Mononuclear cell (primary cell): Measurements from ENCODE around the gene DLX1. TPM values are rescaled to one million over a fixed set of nuclear protein-coding genes. Genes with fewer than 3 reads are reported as not detected.

Experiments used
- H3K27me3 ChIP-seq: 2 replicates; pipeline ENCODE4 v1.6.0; 2011; ENCODE audit warnings: low read length, control low read depth; ENCODE audit not compliant: insufficient read depth
- H3K4me1 ChIP-seq: 2 replicates; pipeline ENCODE4 v1.5.1; 2011; ENCODE audit warnings: mild to moderate bottlenecking, low read length, control low read depth; ENCODE audit not compliant: insufficient read depth
- H3K4me3 ChIP-seq: 2 replicates; pipeline ENCODE4 v1.5.1; 2011; ENCODE audit warnings: mild to moderate bottlenecking, low read length, moderate library complexity
- H3K9me3 ChIP-seq: 2 replicates; pipeline ENCODE4 v1.5.1; 2011; ENCODE audit warnings: low read depth, mild to moderate bottlenecking, control low read depth, low read length
- total RNA-seq: library from RNA; depleted of rRNA; stranded (reverse); fragments of >200 nt; gene quantifications from one replicate; pipeline ENCODE4 v1.2.3, GENCODE V29; 2012

DLX1 gene
- not detected for total RNA-seq

GRCh38 chr2:172085460-172086159 lies at the start of gene DLX1:
Gene DLX1 (plus strand): TSS chr2:172085507. CDS start chr2:172085678, 171 bp downstream.
- Histone ChIP-seq H3K9me3 (no peaks in the 10 kb centered on the region), H3K27me3 (peaks cover 100% of the 10 kb centered on the region), H3K4me1 (peaks cover 62% of the 10 kb centered on the region), H3K4me3 (peak within 1 kb of the TSS; percentile 17)

DNA sequence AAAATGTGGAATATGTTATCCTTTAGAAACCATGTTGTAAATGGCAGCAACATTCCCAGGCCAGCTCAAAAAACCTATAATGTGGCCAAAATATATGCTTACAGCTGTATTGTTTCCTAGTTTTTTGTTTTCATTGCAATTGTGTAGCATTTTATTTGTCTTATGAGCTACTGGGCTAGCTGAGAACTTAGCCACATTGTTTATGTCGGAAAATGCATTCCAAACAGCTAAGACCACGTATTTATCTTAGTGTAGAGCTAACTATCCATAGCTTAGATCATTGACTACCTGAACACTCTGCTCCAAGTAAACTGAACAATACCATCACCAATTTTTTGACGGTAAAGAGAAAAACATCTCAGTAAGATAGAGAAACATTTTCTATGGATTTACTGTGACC lies 47.2 kb upstream of the DLX1 start:
- H3K27me3 ChIP-seq, result no peaks in the 10 kb centered on the region
- no peaks in the 10 kb centered on the region for H3K4me1 ChIP-seq
- no peaks in the 10 kb centered on the region for H3K9me3 ChIP-seq
- no peak overlapping the region for H3K4me3 ChIP-seq

DNA sequence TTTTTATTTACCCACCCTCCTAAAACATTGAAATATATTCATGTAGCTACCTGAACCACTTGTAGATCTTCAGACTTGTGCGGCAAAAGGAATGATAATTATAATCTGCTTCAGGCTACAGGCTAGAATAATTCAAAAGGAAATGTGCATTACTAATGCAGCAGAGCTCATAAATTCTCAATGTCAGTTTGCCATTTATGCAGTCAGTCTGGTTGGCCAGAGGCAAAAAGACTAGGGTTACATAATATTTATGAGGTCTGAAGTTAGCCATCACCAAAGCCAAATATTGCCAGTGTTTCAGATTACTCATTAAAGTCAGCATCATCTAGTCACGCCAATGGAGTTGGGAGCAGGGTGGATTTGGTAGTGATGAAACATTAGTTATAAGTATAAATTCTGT lies 46.7 kb upstream of the DLX1 start:
- no peak overlapping the region for H3K4me3 ChIP-seq
- no peaks in the 10 kb centered on the region for H3K4me1 ChIP-seq
- H3K9me3 ChIP-seq, result no peaks in the 10 kb centered on the region
- H3K27me3 ChIP-seq, result no peaks in the 10 kb centered on the region

DNA sequence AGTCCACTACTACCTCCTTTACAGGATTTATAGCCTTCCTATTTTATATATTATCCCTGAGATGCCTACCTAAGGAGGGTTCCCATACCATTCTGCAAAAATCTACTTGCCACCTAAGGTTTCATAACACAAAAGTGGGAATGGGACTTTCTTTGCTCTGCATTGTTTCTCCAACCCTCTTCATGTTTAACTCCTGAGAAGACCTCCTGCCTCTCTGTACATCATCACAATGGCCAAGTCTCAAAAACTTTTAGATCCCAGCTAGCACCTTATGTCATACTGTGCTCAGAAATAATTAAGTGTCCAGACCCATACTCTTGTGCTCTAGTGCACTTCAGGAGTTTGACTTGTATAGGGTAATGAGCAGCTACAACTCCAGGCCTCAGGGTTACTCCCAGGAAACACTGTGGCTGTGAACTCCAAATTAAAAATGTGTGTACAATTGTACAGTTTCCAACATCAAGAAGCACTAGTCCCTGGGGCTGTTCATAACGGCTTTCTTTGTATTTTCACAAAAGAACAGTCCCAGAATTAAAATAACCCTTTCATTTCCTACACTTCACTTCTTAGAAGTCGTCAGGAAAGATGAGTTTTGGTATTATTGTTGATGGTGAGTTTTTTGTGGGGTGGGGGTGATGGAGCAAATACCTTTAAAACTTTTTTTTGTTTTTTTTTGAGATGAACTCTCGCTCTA lies 46.1 kb upstream of the DLX1 start:
- no peak overlapping the region for H3K4me3 ChIP-seq
- H3K9me3 ChIP-seq, result no peaks in the 10 kb centered on the region
- no peaks in the 10 kb centered on the region for H3K27me3 ChIP-seq
- H3K4me1 ChIP-seq, result no peaks in the 10 kb centered on the region

DNA sequence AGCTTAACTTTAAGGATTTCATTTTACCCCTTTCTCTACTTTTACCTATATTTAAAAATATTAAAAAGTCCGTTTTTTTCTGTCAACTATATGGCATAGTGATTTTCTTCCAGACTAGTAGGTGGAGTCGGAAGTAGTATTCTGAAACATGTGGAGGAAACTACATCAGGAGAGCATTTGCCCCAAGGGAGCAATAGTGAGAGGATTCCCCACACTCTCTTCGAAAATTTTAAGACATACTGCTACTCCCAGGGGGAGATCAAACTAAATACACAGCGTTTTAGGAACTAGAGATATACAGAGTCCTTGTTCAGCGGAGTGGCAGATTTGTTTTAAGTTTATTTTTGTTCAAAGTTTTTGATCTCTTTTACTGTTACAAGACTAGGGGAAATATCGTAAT lies 45.0 kb upstream of the DLX1 start:
- Histone ChIP-seq H3K9me3 (no peaks in the 10 kb centered on the region), H3K27me3 (no peaks in the 10 kb centered on the region), H3K4me3 (no peak overlapping the region), H3K4me1 (no peaks in the 10 kb centered on the region)

GRCh38 chr2:172046080-172046678 lies 39.1 kb upstream of the DLX1 start:
- H3K27me3 ChIP-seq, result no peaks in the 10 kb centered on the region
- H3K4me3 ChIP-seq, result no peak overlapping the region
- H3K4me1 ChIP-seq, result no peaks in the 10 kb centered on the region
- H3K9me3 ChIP-seq, result no peaks in the 10 kb centered on the region

- Histone ChIP-seq H3K27me3 (no peaks in the 10 kb centered on the region), H3K9me3 (no peaks in the 10 kb centered on the region), H3K4me3 (no peak overlapping the region), H3K4me1 (no peaks in the 10 kb centered on the region)
Observed at GRCh38 chr2:172046866-172047565, 38.3 kb upstream of the DLX1 start.

GRCh38 chr2:172047566-172048507 lies 37.5 kb upstream of the DLX1 start:
- H3K27me3 ChIP-seq, result no peaks in the 10 kb centered on the region
- no peaks in the 10 kb centered on the region for H3K4me1 ChIP-seq
- no peaks in the 10 kb centered on the region for H3K9me3 ChIP-seq
- no peak overlapping the region for H3K4me3 ChIP-seq

DNA sequence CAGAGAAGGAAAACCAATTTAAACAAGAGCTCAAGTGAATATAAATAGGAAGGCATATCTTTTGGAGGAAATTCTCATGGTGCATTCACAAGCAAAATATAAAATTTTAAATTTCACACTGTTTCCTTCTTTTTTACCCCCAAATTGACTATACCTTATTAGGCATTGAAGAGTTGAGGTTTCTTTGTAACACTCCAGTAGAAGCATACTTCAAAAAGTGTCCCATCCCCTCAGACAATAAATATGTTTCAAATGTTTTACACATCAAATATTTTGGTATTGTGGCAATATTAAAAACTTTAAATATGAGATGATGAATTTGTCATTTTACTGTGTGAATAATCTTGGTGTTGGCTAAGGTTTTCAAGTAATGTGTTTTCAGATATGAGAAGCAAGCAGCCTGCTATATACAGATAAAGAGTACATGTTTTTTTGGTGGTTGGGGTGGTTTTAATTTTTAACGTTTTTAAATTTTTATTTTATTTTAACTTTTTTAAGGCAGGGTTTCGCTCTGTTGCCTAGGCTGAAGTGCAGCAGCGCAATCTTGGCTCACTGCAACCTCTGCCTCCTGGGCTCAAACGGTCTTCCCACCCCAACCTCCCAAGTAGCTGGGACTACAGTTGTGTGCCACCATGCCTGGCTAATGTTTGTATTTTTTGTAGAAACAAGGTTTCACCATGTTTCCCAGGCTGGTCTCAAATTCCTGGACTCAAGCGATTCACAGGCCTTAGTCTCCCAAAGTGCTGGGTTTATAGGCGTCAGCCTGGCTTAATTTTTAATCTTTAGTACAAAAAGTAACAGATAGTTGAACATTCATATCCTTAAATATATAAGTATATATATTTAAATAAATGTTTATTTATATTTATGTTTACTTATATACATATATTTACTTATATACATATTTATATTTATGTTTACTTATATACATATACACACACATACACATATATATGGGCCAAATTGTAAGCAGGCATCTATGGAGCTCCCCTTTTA lies 36.5 kb upstream of the DLX1 start:
- H3K9me3 ChIP-seq, result no peaks in the 10 kb centered on the region
- H3K4me3 ChIP-seq, result no peak overlapping the region
- H3K4me1 ChIP-seq, result no peaks in the 10 kb centered on the region
- no peaks in the 10 kb centered on the region for H3K27me3 ChIP-seq

DNA sequence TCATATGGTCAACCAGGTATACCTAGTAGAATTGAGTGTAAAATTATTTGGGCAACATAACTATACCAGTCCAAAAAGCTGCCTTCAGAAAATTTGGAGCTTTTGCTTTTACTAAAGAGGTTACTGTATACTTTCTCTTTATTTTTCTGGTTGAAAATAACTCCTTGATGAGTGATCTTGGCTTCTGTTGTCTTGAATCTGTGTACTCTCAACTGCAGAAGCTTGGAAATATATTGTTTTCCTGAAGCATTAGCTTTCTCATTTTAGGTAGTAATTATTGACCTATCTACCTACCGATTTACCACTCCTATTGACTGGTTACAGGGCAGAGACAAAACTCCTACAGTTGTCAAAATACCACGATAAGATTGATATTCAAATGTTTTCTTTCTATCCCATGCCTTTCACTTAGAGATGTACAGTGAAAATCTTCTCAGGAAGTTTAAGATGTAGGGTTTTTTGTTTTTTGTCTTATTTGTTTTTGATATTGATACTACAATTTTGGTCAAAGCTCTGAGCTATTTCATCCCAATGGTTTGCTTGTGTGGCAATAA lies 35.7 kb upstream of the DLX1 start:
- H3K27me3 ChIP-seq, result no peaks in the 10 kb centered on the region
- H3K4me3 ChIP-seq, result no peak overlapping the region
- no peaks in the 10 kb centered on the region for H3K9me3 ChIP-seq
- no peaks in the 10 kb centered on the region for H3K4me1 ChIP-seq

GRCh38 chr2:172050479-172051125 lies 34.7 kb upstream of the DLX1 start:
- H3K9me3 ChIP-seq, result no peaks in the 10 kb centered on the region
- no peak overlapping the region for H3K4me3 ChIP-seq
- no peaks in the 10 kb centered on the region for H3K27me3 ChIP-seq
- no peaks in the 10 kb centered on the region for H3K4me1 ChIP-seq

DNA sequence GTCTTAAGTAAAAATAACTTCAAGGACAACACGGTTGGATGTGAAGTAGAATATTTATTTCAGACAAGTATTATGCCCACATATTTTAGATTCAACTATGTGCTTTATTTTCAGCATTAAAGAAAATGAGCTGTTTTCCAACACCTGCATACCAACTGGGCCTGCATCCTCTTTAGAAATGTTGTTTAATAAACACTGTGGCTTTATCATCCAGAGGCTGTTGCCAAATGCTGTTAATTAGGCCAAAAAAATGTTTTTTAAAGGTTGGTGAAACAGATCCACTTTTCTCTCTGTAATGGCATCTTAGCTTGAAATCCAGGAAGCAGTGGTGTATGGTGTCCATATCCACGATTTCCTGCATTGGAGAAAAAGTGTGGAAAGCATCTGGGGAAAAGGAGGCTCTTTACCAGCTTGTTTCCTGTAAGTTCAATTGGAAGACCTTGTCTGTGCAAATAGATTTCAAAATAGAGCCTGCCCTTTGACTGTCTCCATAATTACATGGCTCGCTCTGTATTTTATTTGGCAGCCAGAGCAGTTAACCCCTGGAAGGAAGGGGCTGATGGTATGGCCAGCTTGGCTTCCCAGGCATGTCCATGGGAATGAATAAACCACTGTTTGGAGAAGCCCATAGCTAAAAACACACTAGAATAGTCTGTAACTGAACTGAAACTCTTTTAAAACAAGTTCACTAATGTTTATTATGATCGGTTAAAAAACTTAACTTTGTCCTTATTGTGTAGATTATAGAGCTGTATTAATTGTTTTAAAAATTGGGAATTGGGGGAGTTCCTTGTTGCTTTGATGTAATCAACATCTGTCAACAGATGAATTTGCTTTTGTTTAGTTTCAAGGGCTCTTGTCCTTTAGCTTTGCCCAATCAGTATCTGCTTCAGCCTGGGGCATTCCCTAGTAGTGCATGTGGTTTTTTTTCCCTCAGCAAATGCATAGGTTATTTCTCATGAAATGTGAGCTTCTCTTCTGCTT lies 33.0 kb upstream of the DLX1 start:
- Histone ChIP-seq H3K4me3 (no peak overlapping the region), H3K4me1 (no peaks in the 10 kb centered on the region), H3K9me3 (no peaks in the 10 kb centered on the region), H3K27me3 (no peaks in the 10 kb centered on the region)
